Activated naive CD8-positive, alpha-beta T cell treated with anti-CD3 and anti-CD28 coated beads for 36 hours (primary cell): ENCODE measurements around the gene FUT3. TPM values are rescaled to one million over a fixed set of nuclear protein-coding genes. Genes with fewer than 3 reads are reported as not detected.

ENCODE experiments used
- DNase-seq: peaks from one replicate; pipeline ENCODE4 v3.0.0; 2021
- H3K27ac Mint-ChIP-seq: one replicate; pipeline ENCODE4 v1.8.0; 2022; ENCODE audit warnings: mild to moderate bottlenecking, moderate library complexity, mixed read lengths
- H3K27me3 Mint-ChIP-seq: one replicate; pipeline ENCODE4 v1.8.0; 2022; ENCODE audit warnings: mild to moderate bottlenecking, mixed read lengths
- H3K36me3 Mint-ChIP-seq: one replicate; pipeline ENCODE4 v1.8.0; 2021; ENCODE audit warnings: mild to moderate bottlenecking, mixed read lengths
- H3K4me1 Mint-ChIP-seq: one replicate; pipeline ENCODE4 v1.8.0; 2021; ENCODE audit warnings: mixed read lengths
- H3K4me3 Mint-ChIP-seq: one replicate; pipeline ENCODE4 v1.8.0; 2022; ENCODE audit warnings: mild to moderate bottlenecking, moderate library complexity, mixed read lengths
- H3K9me3 Mint-ChIP-seq: one replicate; pipeline ENCODE4 v1.8.0; 2022; ENCODE audit warnings: mixed read lengths
- total RNA-seq, 2 experiments: library from RNA; stranded (reverse); gene quantifications; one replicate each; pipeline ENCODE4 v1.2.3, GENCODE V29; 2021

The FUT3 gene
- total RNA-seq, 2 experiments from 2014 or later, result not detected

DNA sequence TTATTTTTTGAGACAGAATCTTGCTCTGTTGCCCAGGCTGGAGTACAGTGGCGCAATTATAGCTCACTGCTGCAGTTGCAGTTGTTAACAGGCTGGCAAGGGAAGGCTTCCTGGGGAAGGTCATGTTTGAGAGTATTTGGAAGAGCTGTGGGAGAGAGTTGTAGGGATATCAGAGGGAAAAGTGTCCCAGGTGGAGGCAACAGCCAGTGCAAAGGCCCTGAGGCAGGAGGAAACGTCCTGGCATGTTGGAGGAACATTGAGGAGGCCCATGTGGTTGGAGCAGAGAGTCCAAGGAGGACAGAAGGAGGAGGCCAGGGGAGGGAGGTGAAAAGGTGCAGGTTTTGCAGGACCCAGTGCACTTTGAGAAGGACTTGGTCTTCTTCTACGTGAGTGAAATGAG is 58.1 kb downstream of the FUT3 start:
- H3K9me3 Mint-ChIP-seq, result no peaks in the 10 kb centered on the region

More for the DNA sequence above, 58.1 kb downstream of the FUT3 start:
- Mint-ChIP-seq H3K4me3 (no peak overlapping the region), H3K36me3 (peaks cover 17% of the 10 kb centered on the region), H3K4me1 (peaks cover 7% of the 10 kb centered on the region), H3K27ac (no peak overlapping the region), H3K27me3 (peaks cover 16% of the 10 kb centered on the region)
- no peak for DNase-seq

Other genes starting within 250 kb of the FUT3 start
- 10 to 100 TPM; 79.5 to 84.1 TPM for gene SAFB2, start 228.7 kb downstream of the FUT3 start, total RNA-seq
- gene SAFB, start 228.4 kb downstream of the FUT3 start, total RNA-seq, result 100 to 1,000 TPM; 123 to 133 TPM
- 10 to 100 TPM; 44.6 to 53.5 TPM for gene MICOS13, start 170.9 kb downstream of the FUT3 start, total RNA-seq
- gene HSD11B1L, start 170.4 kb downstream of the FUT3 start, total RNA-seq, result 1 to 10 TPM; 1.5 to 3.2 TPM
- gene RPL36, start 161.2 kb downstream of the FUT3 start, total RNA-seq, result 1,000 to 10,000 TPM; 1,649 to 1,711 TPM
- gene LONP1, start 131.3 kb downstream of the FUT3 start, total RNA-seq, result 100 to 1,000 TPM; 277 to 287 TPM
- not detected for gene CATSPERD, start 130.8 kb downstream of the FUT3 start, total RNA-seq
- gene PRR22, start 66.7 kb downstream of the FUT3 start, total RNA-seq, result 10 to 100 TPM; 14.1 to 14.3 TPM
- gene DUS3L, start 60.3 kb downstream of the FUT3 start, total RNA-seq, result 100 to 1,000 TPM; 103 to 106 TPM
- gene NRTN, start 46.4 kb downstream of the FUT3 start, total RNA-seq, result under 1 TPM; 0.21 to 0.38 TPM
- gene FUT6, start 11.7 kb downstream of the FUT3 start, total RNA-seq, result not detected
- gene FUT5, start 19.1 kb upstream of the FUT3 start, total RNA-seq, result not detected
- 100 to 1,000 TPM; 244 to 255 TPM for gene NDUFA11, start 52.3 kb upstream of the FUT3 start, total RNA-seq
- gene VMAC, start 53.4 kb upstream of the FUT3 start, total RNA-seq, result 1 to 10 TPM; 1.4 to 1.9 TPM
- gene CAPS, start 62.8 kb upstream of the FUT3 start, total RNA-seq, result 1 to 10 TPM; 1.9 to 2.6 TPM
- gene RANBP3, start 126.7 kb upstream of the FUT3 start, total RNA-seq, result 100 to 1,000 TPM in 1 of 2 experiments, 10 to 100 TPM in 1; 94.0 to 109 TPM